Measurements from ENCODE around the gene PARVA.

DNA sequence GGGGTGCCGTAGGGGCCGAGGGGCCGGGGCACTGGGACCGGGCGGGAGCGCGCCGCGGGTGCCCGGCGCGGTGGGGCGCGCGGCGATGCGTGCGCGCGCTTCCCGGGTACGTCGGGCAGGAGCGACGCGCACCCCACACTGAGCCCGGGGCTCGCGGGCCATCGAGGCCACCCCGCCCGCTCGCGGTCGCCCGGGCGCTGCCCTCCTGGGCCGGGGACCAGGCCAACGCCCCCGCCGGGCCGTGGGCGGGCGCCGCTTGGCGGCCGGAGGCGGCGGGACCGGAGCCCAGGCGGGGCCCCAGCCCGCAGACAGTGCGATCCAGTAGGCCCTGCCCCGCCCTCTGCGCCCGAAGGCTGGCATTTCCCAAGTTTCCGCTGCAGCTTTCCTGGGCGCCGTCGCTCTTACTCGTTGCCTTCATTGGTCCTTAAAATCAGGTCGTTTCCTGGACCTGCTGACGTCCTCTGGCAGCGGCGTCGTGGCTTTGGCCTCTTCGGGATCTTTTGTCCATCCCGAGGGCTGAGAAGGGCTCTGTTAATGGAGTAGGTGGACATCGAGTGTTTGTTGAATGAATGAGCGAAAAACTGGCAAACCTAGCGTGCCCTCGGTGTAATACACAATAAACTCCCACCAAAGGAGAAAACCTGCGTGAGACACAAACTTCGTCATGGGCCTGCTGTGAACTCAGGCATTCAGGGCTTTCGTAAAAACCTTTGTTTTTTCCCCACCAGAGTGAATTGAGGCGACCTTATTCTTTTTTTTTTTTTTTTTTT is 638 bp downstream of the PARVA start:
- TF ChIP-seq POLR2AphosphoS5 (IDR thresholded peaks at IDR 0.05; ENCODE audit: low read depth, low read length) = no peak
- TF ChIP-seq POLR2A (IDR thresholded peaks at IDR 0.05; ENCODE audit: low read depth, low read length) = no peak
- TF ChIP-seq TAF1 (IDR thresholded peaks at IDR 0.05; ENCODE audit: low read depth, low read length) = no peak
- no peak for TF ChIP-seq SPI1 (IDR thresholded peaks at IDR 0.05; ENCODE audit: low read depth, low read length)
- TF ChIP-seq POU2F2 (IDR thresholded peaks at IDR 0.05; ENCODE audit: low read depth, low read length) = no peak

All from GM12891 (cell line).